ENCODE measurements around the gene CMTM5.
"Not testable (repeated sequence)": the region's sequence is repeated elsewhere in the genome, so short reads cannot be mapped to it uniquely, and the experiment has no call there.

Gene CMTM5

DNA sequence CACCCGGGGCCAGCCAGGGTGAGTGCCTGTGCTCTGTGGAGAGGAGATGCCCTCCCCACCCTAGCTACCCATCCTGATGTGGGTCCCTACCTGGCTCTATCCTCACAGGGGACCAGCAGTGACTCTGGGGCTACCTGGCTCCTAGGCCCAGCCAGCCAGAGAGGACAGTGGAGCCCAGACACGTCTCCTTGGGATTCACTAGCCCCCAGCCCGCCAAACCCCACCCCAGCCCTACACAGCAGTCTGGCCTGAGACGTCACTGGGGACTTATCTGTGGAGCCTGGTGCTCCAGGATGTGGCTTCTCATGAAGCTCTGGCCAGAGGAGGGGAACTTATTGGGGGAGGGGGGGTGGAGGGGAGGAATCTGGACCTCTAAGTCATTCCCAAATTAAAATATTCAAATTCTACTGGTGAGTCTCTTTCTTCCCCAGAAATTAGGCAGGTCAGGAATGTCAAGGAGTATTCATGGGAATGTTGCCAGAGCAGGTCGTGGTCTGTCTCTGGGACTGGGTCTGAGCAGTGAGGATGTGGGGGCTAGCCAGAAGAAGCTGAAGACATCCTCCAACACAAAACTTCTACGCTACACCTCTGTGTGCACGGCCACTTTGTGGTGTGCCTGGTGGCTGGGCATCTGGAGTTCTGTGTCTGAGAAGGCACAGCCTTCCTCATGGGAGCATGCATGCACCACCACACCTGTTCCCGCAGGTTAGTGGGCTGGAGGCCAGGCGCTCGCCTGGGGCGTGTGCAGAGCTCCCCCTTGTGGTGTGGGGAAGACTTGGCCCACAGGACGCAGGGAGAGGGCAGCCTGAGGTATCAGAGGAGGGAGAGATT, 2.7 kb downstream of the CMTM5 start:
- peak; percentile 52 for DNase-seq

GRCh38 chr14:23380197-23380914, 3.5 kb downstream of the CMTM5 start:
- no peak for DNase-seq

- DNase-seq: no peak
Observed at GRCh38 chr14:23380976-23381375, 4.1 kb downstream of the CMTM5 start.

GRCh38 chr14:23381871-23382270, 5.0 kb downstream of the CMTM5 start:
- DNase-seq: no peak

DNA sequence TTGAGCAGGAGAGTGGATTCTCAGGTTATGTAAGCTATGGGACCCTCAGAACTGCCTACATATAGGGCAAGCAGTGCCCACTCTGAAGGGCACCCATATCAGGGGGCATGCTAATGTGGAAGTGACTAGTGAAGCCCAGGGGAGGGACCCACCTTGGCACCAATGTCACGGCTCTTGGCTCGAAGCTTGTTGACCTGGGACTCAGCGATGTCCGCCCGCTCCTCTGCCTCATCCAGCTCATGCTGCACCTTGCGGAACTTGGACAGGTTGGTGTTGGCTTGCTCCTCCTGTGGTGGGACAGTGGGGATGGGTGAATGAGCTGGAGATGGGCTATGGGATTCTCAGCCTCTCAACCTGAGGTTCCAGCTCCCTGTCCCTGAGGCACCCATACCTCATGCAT, 5.4 kb downstream of the CMTM5 start:
- DNase-seq: no peak

DNA sequence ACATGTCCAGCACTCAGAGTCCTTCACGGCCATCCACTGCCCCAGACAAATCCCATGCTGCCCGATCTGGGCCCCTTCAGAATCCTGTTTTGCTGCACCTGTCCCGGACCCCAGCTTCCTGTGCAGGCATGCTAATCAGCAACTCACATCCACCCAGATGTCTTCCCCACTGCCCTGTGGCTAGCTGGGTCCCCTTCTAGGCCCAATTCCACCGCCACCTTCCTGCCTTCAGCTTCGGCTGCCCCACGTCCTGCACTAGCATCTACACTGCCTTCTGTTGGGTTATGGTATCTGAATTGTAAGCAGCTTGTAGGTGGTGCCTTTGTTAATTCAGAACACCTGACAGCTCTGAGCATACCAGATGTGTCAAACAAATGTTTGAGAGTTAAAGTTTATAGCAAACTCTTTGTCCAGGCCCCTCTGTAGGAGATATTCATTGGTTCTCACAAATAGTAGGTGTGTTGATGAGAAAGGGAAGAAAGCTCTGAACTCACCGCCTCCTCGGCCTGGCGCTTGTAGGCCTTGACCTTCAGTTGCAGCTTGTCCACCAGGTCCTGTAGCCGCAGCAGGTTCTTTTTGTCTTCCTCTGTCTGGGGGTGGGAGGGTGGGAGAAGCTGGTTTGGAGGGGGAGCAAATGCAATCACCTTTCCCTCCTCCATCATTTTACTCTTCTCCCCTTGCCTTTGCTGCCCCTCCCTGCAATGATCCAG, 6.0 kb downstream of the CMTM5 start:
- DNase-seq: no peak

DNA sequence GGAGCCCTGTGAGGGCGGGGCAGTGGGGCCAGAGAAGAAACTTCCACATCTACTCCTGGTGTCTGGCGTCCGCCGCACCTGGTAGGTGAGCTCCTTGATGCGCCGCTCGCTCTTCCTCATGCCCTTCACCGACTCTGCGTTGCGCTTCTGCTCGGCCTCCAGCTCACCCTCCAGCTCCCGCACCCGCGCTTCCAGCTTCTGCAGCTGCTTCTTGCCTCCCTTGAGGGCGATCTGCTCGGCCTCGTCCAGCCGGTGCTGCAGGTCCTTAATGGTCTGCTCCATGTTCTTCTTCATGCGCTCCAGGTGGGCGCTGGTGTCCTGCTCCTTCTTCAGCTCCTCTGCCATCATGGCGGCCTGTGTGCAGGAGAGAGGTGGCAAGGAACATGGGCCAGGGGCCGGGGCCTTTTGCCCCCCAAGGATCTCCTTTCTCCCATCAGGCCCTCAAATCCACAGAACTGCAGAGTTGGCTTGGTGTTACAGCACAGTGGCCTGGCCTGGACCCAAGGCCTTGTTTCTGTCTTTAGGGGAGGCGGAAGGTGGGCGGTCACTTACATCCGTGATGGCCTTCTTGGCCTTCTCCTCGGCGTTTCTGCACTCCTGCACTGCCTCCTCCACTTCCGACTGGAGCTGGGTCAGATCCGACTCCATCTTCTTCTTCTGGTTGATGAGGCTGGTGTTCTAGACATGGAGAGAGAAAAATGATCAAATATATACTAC, 7.7 kb downstream of the CMTM5 start:
- no peak for DNase-seq

- DNase-seq: no peak
Observed at GRCh38 chr14:23385244-23385641, 8.4 kb downstream of the CMTM5 start.

DNA sequence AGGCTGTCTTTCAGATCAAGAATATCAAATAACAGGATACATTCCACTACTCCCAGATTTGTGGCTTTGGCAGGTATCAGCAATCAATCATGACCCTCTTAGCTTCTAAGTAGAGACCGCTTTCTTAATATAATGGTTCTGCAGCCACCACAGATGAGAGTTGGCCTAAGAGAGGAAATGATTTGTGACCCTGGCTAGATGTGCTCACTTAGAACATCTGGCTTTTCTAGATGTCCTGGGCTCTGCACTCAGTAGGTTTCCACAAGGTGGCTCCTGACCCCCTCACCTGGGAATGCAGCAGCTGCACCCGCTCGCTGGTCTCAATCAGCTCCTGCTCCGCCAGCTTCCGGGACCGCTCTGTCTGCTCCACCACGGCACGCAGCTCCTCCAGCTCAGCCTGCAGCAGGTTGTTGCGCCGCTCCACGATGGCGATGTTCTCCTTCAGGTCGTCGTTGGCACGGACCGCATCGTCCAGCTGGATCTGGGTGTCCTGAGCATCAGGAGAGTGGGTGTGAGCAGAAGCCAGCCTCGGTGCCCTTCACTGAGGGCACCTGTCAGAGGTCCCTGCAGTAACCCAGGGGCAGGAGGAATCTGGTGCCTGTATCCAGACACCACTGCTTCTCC, 8.9 kb downstream of the CMTM5 start:
- DNase-seq: no peak

DNA sequence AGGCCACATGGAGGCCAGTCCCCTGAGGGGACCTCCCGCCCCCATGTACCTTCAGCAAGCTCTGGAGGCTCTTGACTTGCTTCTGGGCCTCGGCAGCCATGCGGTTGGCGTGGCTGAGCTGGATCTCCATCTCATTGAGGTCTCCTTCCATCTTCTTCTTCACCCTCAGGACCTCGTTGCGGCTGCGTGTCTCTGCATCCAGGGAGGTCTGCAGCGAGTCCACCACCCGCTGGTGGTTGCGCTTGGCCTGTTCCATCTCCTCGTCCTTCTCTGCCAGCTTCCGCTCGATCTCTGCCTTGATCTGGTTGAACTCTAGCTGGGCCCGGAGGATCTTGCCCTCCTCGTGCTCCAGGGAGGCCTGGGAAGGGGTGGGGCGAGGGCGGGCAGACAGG, 9.4 kb downstream of the CMTM5 start:
- DNase-seq: not testable (repeated sequence)

GRCh38 chr14:23386999-23387398, 10.2 kb downstream of the CMTM5 start:
- DNase-seq: no peak

DNA sequence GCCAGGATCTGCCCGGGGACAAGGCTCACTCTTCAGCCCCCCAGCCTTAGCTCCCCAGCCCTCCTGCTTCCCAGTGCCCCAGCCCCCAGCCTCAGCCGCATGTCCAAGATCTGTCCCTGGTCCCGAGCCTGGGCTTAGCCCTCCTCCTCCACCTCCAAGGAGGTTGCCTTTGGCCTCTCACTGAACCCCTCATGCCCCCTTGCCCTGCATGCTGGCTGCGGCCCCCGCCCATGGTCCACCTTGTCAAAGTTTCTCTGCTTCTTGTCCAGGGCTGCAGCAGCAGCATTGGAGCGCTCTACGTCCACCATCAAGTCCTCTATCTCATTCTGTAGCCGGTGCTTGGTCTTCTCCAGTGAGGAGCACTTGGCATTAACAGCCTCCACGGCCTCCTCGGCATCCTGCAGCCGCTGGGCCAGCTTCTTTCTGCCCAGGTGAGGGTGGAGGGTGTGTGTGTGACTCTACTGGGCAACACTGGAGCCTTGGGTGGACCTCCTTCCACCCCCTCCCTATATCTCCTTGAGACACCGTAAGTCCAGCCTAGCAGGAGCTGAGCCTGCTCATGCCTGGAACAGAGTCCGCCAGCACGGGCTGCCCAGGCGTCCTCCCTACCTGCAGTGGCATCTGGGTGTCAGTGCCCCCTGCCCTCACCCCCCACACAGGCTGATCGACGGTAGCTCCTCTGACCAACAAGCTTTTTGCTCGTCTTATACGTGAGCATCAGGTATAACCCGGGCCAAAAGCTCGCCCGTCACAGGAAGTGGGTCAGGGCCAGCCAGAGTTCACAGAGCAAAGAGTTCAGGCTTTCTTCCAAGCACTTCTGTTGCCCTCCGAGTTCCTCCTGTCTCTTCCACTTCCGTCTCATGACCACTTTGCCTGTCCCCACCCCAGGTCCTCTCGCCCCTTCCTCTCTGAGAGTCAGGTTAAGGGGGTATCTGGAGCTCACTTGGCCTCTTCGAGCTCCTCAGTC, 11.4 kb downstream of the CMTM5 start:
- no peak for DNase-seq

GRCh38 chr14:23388996-23389395, 12.2 kb downstream of the CMTM5 start:
- no peak for DNase-seq

- DNase-seq: no peak
Observed at GRCh38 chr14:23389396-23389795, 12.6 kb downstream of the CMTM5 start.

GRCh38 chr14:23389871-23390270, 13.0 kb downstream of the CMTM5 start:
- DNase-seq: not testable (repeated sequence)

DNA sequence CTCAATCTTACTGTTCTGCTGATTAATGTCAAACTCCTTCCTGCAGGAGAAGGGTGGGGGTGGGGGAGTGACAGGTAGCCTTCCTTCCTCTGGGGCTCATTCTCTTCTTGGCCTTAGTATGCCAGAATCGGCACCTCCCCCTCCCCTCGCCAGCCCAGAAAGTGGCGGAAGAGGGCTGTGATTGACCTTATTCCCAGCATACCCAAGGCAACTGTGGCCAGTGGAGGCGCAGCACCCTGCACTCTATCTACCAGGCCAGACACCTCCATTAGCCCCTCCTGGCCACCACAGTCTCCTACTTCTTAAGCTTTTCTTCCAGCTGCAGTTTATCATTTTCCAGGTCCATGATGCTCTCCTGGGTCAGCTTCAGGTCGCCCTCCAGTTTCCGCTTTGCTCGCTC, 15.8 kb downstream of the CMTM5 start:
- no peak for DNase-seq

DNA sequence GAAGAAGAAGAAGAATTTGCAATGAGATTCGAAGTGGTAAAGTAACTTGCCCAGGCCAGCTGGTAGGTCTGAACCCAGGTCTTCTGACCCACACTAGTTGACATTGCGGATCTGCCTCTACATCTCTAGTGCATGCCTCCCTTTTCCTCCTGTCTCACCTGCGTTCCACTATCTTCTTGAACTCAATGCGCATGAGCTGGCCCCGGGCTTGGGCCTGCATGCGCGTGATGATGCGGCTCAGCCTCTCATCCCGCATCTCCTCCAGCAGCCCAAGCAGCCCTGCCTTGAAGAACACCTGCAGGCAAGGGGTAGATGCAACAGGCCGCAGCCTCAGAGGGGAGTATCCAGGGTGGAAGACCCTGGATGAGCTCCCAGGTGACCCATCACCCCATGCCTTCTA, 19.3 kb downstream of the CMTM5 start:
- DNase-seq: no peak

GRCh38 chr14:23396781-23397407, 20.0 kb downstream of the CMTM5 start:
- DNase-seq: no peak

GRCh38 chr14:23398348-23398747, 21.5 kb downstream of the CMTM5 start:
- DNase-seq: no peak

- no peak for DNase-seq
Observed at GRCh38 chr14:23399136-23399535, 22.3 kb downstream of the CMTM5 start.

DNA sequence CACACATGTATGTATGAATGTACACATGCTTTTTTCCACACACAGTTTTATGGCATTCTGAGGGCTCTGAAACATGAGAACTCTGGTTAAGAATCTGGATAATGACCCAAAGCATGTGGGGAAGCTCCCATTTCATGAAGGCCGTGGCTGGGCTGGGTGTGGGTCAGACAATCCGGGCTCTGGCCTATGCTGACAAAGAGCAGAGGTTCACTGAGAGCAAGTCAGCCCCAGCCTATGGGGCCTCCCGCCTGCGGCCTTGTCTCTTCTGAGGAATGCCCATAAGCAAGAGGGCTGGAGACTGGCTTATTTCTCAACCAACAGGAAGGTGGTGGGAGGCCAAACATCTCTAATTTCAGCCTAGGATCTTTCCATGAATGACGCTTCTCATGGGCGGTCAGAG, 22.7 kb downstream of the CMTM5 start:
- no peak for DNase-seq
